IMR-90 (cell line): Measurements from ENCODE around the gene CCDC177. TPM values are rescaled to one million over a fixed set of nuclear protein-coding genes. Genes with fewer than 3 reads are reported as not detected.

Source experiments
- ATAC-seq: fragments of 200-7000 bp; cut with Tn5 transposase; 2 replicates; pipeline ENCODE4 v1.9.1; 2020; ENCODE audit warnings: low read depth, mild to moderate bottlenecking, moderate library complexity
- BruUV-seq: library from RNA; stranded (reverse); fragments of 400-500 nt; replicated peaks from 2 replicates; lab custom pipeline; 2021; lab: Mats Ljungman, UMichigan
- CTCF ChIA-PET: fragments of 300-600 bp; formaldehyde crosslinking; extraction: SDS; loops from one replicate; lab custom pipeline; 2021; ENCODE audit warnings: antibody characterized with exemption; lab: Yijun Ruan, JAX
- POLR2A ChIA-PET: fragments of 300-600 bp; sonication (Branson Sonifier 250); formaldehyde crosslinking; loops from one replicate; lab custom pipeline; 2022; ENCODE audit warnings: antibody characterized with exemption; ENCODE audit not compliant: unreplicated experiment; lab: Charles Lee
- DNase-seq: peaks from one replicate; pipeline ENCODE4 v3.0.0; 2013
- H2AFZ ChIP-seq: replicated peaks from 2 replicates; pipeline ENCODE3; 2013; ENCODE audit warnings: low read length, mild to moderate bottlenecking; ENCODE audit not compliant: poor library complexity
- H2AK5ac ChIP-seq: 2 replicates; pipeline ENCODE4 v1.6.1; 2013; ENCODE audit warnings: low read depth, low read length, inconsistent platforms
- H2AK9ac ChIP-seq: replicated peaks from 2 replicates; pipeline ENCODE3; 2013; ENCODE audit warnings: mild to moderate bottlenecking, low read depth, low read length, moderate library complexity; ENCODE audit not compliant: poor library complexity
- H2BK120ac ChIP-seq: 2 replicates; pipeline ENCODE4 v1.6.1; 2013; ENCODE audit warnings: low read depth, low read length, inconsistent platforms
- H2BK15ac ChIP-seq: 3 replicates; pipeline ENCODE4 v1.6.1; 2013; ENCODE audit warnings: low read depth, low read length, inconsistent platforms
- H2BK20ac ChIP-seq: 2 replicates; pipeline ENCODE4 v1.6.1; 2013; ENCODE audit warnings: low read depth, mild to moderate bottlenecking, inconsistent platforms, low read length, moderate library complexity
- H2BK5ac ChIP-seq: 2 replicates; pipeline ENCODE4 v1.6.1; 2013; ENCODE audit warnings: mild to moderate bottlenecking, low read depth, low read length, inconsistent platforms; ENCODE audit not compliant: poor library complexity, severe bottlenecking
- H3K14ac ChIP-seq: replicated peaks from 2 replicates; pipeline ENCODE4 v1.6.1; 2013; ENCODE audit warnings: low read depth, low read length, inconsistent platforms
- H3K18ac ChIP-seq: 2 replicates; pipeline ENCODE4 v1.6.1; 2013; ENCODE audit warnings: low read depth, low read length, control low read depth
- H3K23ac ChIP-seq: 2 replicates; pipeline ENCODE4 v1.6.1; 2013; ENCODE audit warnings: low read depth, low read length, inconsistent platforms
- H3K27ac ChIP-seq: 2 replicates; pipeline ENCODE4 v1.5.1; 2013; ENCODE audit warnings: mild to moderate bottlenecking, control low read depth, low read length; ENCODE audit not compliant: insufficient read depth
- H3K27me3 ChIP-seq: 2 replicates; pipeline ENCODE4 v1.6.1; 2013; ENCODE audit warnings: low read length; ENCODE audit not compliant: control insufficient read depth, insufficient read depth
- H3K36me3 ChIP-seq: 2 replicates; pipeline ENCODE4 v1.6.1; 2013; ENCODE audit warnings: low read length, mixed read lengths; ENCODE audit not compliant: control insufficient read depth, insufficient read depth
- H3K4ac ChIP-seq: 2 replicates; pipeline ENCODE4 v1.6.1; 2013; ENCODE audit warnings: low read depth, low read length, inconsistent platforms
- H3K4me1 ChIP-seq: 2 replicates; pipeline ENCODE4 v1.6.1; 2013; ENCODE audit warnings: low read length, mixed read lengths; ENCODE audit not compliant: control insufficient read depth, insufficient read depth
- H3K4me2 ChIP-seq: 2 replicates; pipeline ENCODE4 v1.6.1; 2013; ENCODE audit warnings: low read depth, mild to moderate bottlenecking, control low read depth, low read length, moderate library complexity
- H3K4me3 ChIP-seq: 2 replicates; pipeline ENCODE4 v1.5.1; 2013; ENCODE audit warnings: low read depth, mild to moderate bottlenecking, control low read depth, low read length, moderate library complexity; ENCODE audit not compliant: insufficient read depth
- H3K56ac ChIP-seq: 2 replicates; pipeline ENCODE4 v1.6.1; 2013; ENCODE audit warnings: low read length, inconsistent platforms; ENCODE audit not compliant: insufficient read depth; ENCODE audit errors: extremely low read depth
- H3K79me1 ChIP-seq, 2 experiments: 2 replicates each; pipeline ENCODE4 v1.6.1; 2013; ENCODE audit warnings: low read length in 2 of 2, inconsistent platforms in 1 of 2, low read depth in 1 of 2
- H3K9ac ChIP-seq: 2 replicates; pipeline ENCODE4 v1.6.1; 2013; ENCODE audit warnings: low read depth, low read length, control low read depth
- H3K9me1 ChIP-seq: 2 replicates; pipeline ENCODE4 v1.6.1; 2013; ENCODE audit warnings: low read length, inconsistent platforms; ENCODE audit not compliant: insufficient read depth
- H3K9me3 ChIP-seq: 2 replicates; pipeline ENCODE4 v1.6.1; 2013; ENCODE audit warnings: low read length; ENCODE audit not compliant: control insufficient read depth, insufficient read depth
- H4K20me1 ChIP-seq: 2 replicates; pipeline ENCODE4 v1.6.1; 2013; ENCODE audit warnings: low read length, inconsistent platforms; ENCODE audit not compliant: insufficient read depth
- H4K5ac ChIP-seq: 2 replicates; pipeline ENCODE4 v1.6.1; 2013; ENCODE audit warnings: mild to moderate bottlenecking, low read depth, low read length, control low read depth
- H4K8ac ChIP-seq, 2 experiments: 2 replicates each; pipeline ENCODE4 v1.6.1; 2013; ENCODE audit warnings: low read depth in 2 of 2, low read length in 2 of 2, control low read depth in 1 of 2, inconsistent platforms in 1 of 2
- H4K91ac ChIP-seq: 2 replicates; pipeline ENCODE4 v1.6.1; 2013; ENCODE audit warnings: low read depth, low read length, inconsistent platforms; ENCODE audit not compliant: insufficient read depth
- BHLHE40 ChIP-seq: fragments of 150-350 bp; IDR thresholded peaks from 2 replicates; pipeline ENCODE4 v1.6.1; 2016; ENCODE audit warnings: mild to moderate bottlenecking, low read depth, low read length
- CEBPB ChIP-seq: IDR thresholded peaks from 2 replicates; pipeline ENCODE4 v1.6.1; 2012; ENCODE audit warnings: low read depth, low read length, improper control_type of control experiment
- CHD1 ChIP-seq: IDR thresholded peaks from 2 replicates; pipeline ENCODE4 v1.6.1; 2012; ENCODE audit warnings: low read depth, low read length, improper control_type of control experiment
- FOS ChIP-seq: fragments of 150-350 bp; IDR thresholded peaks from 2 replicates; pipeline ENCODE4 v1.6.1; 2016; ENCODE audit warnings: low read depth, low read length
- MAZ ChIP-seq: IDR thresholded peaks from 2 replicates; pipeline ENCODE4 v1.6.1; 2012; ENCODE audit warnings: low read depth, mild to moderate bottlenecking, low read length, improper control_type of control experiment, moderate library complexity, borderline replicate concordance
- MXI1 ChIP-seq: IDR thresholded peaks from 2 replicates; pipeline ENCODE4 v1.6.1; 2012; ENCODE audit warnings: low read depth, mild to moderate bottlenecking, low read length, moderate library complexity, borderline replicate concordance
- POLR2A ChIP-seq: IDR thresholded peaks from 2 replicates; pipeline ENCODE4 v1.6.1; 2012; ENCODE audit warnings: mild to moderate bottlenecking, low read depth, low read length
- RAD21 ChIP-seq: IDR thresholded peaks from 2 replicates; pipeline ENCODE4 v1.6.1; 2012; ENCODE audit warnings: low read length, improper control_type of control experiment
- RCOR1 ChIP-seq: IDR thresholded peaks from 2 replicates; pipeline ENCODE4 v1.6.1; 2012; ENCODE audit warnings: mild to moderate bottlenecking, low read length, improper control_type of control experiment; ENCODE audit not compliant: insufficient replicate concordance
- RFX5 ChIP-seq: IDR thresholded peaks from 2 replicates; pipeline ENCODE4 v1.8.0; 2012; ENCODE audit warnings: low read depth, mild to moderate bottlenecking, low read length, moderate library complexity
- SMC3 ChIP-seq: fragments of 150-350 bp; IDR thresholded peaks from 2 replicates; pipeline ENCODE4 v1.6.1; 2016; ENCODE audit warnings: low read depth, mild to moderate bottlenecking, antibody characterized with exemption, low read length, moderate library complexity
- WGBS, 2 experiments: methylation state at CpG; one replicate each; pipeline versions ENCODE4 v1.1.5 to v1.1.7; 2013; ENCODE audit warnings: missing lambda C conversion rate in 2 of 2; ENCODE audit not compliant: insufficient read length in 1 of 2; ENCODE audit errors: extremely low coverage in 2 of 2; 5-methylcytosine and 5-hydroxymethylcytosine counted together
- dilution Hi-C: fragments of 300-500 bp; cut with HindIII; formaldehyde crosslinking; loops from one replicate; pipeline ENCODE4 v1.14.3; 2018; ENCODE audit warnings: low sequenced_read_pairs; ENCODE audit not compliant: unreplicated experiment
- in situ Hi-C: fragments of 300-500 bp; cut with MboI; formaldehyde crosslinking; loops from 3 replicates; pipeline ENCODE4 v1.14.3; 2019; ENCODE audit warnings: low sequenced_read_pairs, inconsistent platforms, mixed read lengths
- intact Hi-C: fragments of 100-400 bp; cut with micrococcal nuclease; formaldehyde crosslinking; loops from 2 replicates; pipeline ENCODE4 v1.10.0; 2022
- polyA plus RNA-seq, 3 experiments: library from polyadenylated mRNA; depleted of rRNA; stranded (reverse); fragments of >200 nt; gene quantifications; 2 replicates each; pipeline ENCODE4 v1.2.3, GENCODE V29; 2012; ENCODE audit warnings: low replicate concordance in 1 of 3
- total RNA-seq: library from RNA; depleted of rRNA; stranded (reverse); fragments of >200 nt; gene quantifications from 2 replicates; pipeline ENCODE4 v1.2.3, GENCODE V29; 2012
- TF ChIP-seq, protein P1 (sequence below): fragments of 150-350 bp; IDR thresholded peaks from 2 replicates; pipeline ENCODE4 v1.6.1; 2017; ENCODE audit warnings: mild to moderate bottlenecking, antibody characterized with exemption, low read length, low read depth
- TF ChIP-seq, protein P2 (sequence below): conservative IDR thresholded peaks from 2 replicates; pipeline ENCODE4 v1.5.1; 2012; ENCODE audit warnings: mild to moderate bottlenecking, low read depth, low read length, improper control_type of control experiment
- TF ChIP-seq, protein P3 (sequence below): fragments of 150-350 bp; IDR thresholded peaks from 2 replicates; pipeline ENCODE4 v1.6.1; 2016; ENCODE audit warnings: low read depth, mild to moderate bottlenecking, low read length, moderate library complexity, borderline replicate concordance

CCDC177 gene
- total and polyA plus RNA-seq, 2 of the 4 experiments (the other 2 are of a cell fraction): not detected

DNA sequence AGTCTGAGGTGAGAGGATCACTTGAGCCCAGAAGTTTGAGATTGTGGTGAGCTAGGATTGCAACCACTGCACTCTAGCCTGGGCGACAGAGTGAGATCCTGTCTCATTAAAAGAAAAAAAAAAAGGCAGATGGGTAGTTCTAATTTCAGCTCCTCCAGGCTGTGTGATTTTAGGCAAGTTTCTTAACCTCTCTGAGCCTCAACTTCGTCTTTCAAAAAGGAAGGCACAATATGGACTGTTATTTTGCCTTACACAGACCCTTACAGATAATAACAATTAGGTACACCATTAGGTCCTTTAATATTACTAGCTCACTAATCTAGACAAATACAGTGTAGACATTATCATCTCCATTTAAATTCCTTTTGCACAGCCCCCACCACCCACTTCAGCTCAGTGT, 4.8 kb upstream of the CCDC177 start (continued):
- TF ChIP-seq CEBPB: no peak

DNA sequence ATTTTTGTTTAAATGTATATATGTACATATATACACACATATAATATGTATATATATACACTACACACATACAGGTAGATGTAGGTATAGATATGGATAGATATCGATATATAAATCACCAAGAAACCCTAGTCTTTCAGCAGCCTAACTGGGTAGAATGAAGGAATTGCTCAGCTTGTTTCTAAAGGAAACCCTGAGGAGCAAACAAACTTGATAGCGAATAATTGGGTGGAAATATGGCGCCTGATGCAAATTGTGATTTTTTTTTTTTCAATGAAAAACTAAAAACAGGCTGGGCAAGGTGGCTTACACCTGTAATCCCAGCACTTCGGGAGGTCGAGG, 254 bp upstream of the CCDC177 start:
- Histone ChIP-seq H3K4me2 (no peak overlapping the region), H3K4me1 (peaks cover 3% of the 10 kb centered on the region; the same call in 1 of the 2 replicates), H3K23ac (no peak overlapping the region), H4K8ac (no peak overlapping the region), H3K4me3 (no peak overlapping the region), H2BK20ac (no peak overlapping the region), H3K14ac (no peak overlapping the region), H3K9me1 (no peaks in the 10 kb centered on the region), H3K56ac (no peak overlapping the region), H4K5ac (no peak overlapping the region), H3K9me3 (peaks cover 1% of the 10 kb centered on the region; the same call in 1 of the 2 replicates), H3K27me3 (peaks cover 65% of the 10 kb centered on the region), H2BK120ac (no peak overlapping the region), H3K27ac (no peak overlapping the region), H2BK15ac (no peak overlapping the region), H3K4ac (no peak overlapping the region), H3K36me3 (no peaks in the 10 kb centered on the region), H2AFZ (no peak overlapping the region), H2AK5ac (no peak overlapping the region), H4K91ac (no peak overlapping the region), H2AK9ac (no peak overlapping the region), H4K20me1 (no peaks in the 10 kb centered on the region), H2BK5ac (no peak overlapping the region), H3K79me1 (no peaks in the 10 kb centered on the region), H3K9ac (no peak overlapping the region), H3K18ac (no peak overlapping the region)
- intact Hi-C loops: loop anchor here (1.0 to 2.0 kb wide), 2 partner anchors 40 to 332 kb away; no protein-coding TSS in a partner anchor
- in situ Hi-C loops: loop anchor here (25.0 kb wide), 1 partner anchor 437 kb away; no protein-coding TSS in a partner anchor
- ATAC-seq: no peak
- BruUV-seq: no TSS peak
- DNase-seq: no peak
- CTCF ChIA-PET: interaction anchor here (0.6 to 1.9 kb wide), 4 partner anchors 11 to 324 kb away, joined by 3 to 7 read pairs (median 6); no protein-coding TSS in a partner anchor
- POLR2A ChIA-PET: no interaction called here
- dilution Hi-C loops: no loop called here
- 25% methylated on average over 2 of the region's 5 CpGs; no CpG with 5 or more reads in 1 of the 2 experiments for WGBS, 2 experiments
- TF ChIP-seq MAZ (no peak), MXI1 (no peak), RFX5 (no peak), CHD1 (no peak), RCOR1 (no peak), POLR2A (no peak), FOS (no peak), CEBPB (no peak), BHLHE40 (no peak), SMC3 (no peak), RAD21 (no peak)
- TF ChIP-seq, protein P1, sequence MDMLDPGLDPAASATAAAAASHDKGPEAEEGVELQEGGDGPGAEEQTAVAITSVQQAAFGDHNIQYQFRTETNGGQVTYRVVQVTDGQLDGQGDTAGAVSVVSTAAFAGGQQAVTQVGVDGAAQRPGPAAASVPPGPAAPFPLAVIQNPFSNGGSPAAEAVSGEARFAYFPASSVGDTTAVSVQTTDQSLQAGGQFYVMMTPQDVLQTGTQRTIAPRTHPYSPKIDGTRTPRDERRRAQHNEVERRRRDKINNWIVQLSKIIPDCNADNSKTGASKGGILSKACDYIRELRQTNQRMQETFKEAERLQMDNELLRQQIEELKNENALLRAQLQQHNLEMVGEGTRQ: no peak
- TF ChIP-seq, protein P2, sequence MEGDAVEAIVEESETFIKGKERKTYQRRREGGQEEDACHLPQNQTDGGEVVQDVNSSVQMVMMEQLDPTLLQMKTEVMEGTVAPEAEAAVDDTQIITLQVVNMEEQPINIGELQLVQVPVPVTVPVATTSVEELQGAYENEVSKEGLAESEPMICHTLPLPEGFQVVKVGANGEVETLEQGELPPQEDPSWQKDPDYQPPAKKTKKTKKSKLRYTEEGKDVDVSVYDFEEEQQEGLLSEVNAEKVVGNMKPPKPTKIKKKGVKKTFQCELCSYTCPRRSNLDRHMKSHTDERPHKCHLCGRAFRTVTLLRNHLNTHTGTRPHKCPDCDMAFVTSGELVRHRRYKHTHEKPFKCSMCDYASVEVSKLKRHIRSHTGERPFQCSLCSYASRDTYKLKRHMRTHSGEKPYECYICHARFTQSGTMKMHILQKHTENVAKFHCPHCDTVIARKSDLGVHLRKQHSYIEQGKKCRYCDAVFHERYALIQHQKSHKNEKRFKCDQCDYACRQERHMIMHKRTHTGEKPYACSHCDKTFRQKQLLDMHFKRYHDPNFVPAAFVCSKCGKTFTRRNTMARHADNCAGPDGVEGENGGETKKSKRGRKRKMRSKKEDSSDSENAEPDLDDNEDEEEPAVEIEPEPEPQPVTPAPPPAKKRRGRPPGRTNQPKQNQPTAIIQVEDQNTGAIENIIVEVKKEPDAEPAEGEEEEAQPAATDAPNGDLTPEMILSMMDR: no peak
- TF ChIP-seq, protein P3, sequence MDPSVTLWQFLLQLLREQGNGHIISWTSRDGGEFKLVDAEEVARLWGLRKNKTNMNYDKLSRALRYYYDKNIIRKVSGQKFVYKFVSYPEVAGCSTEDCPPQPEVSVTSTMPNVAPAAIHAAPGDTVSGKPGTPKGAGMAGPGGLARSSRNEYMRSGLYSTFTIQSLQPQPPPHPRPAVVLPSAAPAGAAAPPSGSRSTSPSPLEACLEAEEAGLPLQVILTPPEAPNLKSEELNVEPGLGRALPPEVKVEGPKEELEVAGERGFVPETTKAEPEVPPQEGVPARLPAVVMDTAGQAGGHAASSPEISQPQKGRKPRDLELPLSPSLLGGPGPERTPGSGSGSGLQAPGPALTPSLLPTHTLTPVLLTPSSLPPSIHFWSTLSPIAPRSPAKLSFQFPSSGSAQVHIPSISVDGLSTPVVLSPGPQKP: no peak
